Suprapubic skin (tissue), 3 donors: ENCODE measurements around the gene EEF2K.

Source experiments
- CTCF ChIP-seq, 2 donors: fragments of 200-600 bp in 1 of 2; fragments of 450-650 bp in 1 of 2; sonication (generic) in 1 of 2; IDR thresholded peaks; one replicate each; pipeline ENCODE4 v1.5.1; 2016 to 2019; ENCODE audit warnings: antibody characterized with exemption in 2 of 2, mild to moderate bottlenecking in 1 of 2, moderate library complexity in 1 of 2
- EP300 ChIP-seq: sonication (generic); formaldehyde crosslinking; IDR thresholded peaks from one replicate; pipeline ENCODE4 v1.6.1; 2017; ENCODE audit warnings: antibody characterized with exemption
- POLR2A ChIP-seq, 2 donors: fragments of 450-650 bp; IDR thresholded peaks; one replicate each; pipeline ENCODE4 v1.6.1; 2017; ENCODE audit warnings: antibody characterized with exemption in 2 of 2, mild to moderate bottlenecking in 2 of 2, moderate library complexity in 2 of 2

GRCh38 chr16:22239131-22239805 is 33.2 kb downstream of the EEF2K start:
- TF ChIP-seq EP300 (no peak), CTCF (IDR thresholded peaks at IDR 0.05) (no peak), POLR2A (IDR thresholded peaks at IDR 0.05) (no peak)
